Measurements from ENCODE around the gene QRSL1.

Gene QRSL1

DNA sequence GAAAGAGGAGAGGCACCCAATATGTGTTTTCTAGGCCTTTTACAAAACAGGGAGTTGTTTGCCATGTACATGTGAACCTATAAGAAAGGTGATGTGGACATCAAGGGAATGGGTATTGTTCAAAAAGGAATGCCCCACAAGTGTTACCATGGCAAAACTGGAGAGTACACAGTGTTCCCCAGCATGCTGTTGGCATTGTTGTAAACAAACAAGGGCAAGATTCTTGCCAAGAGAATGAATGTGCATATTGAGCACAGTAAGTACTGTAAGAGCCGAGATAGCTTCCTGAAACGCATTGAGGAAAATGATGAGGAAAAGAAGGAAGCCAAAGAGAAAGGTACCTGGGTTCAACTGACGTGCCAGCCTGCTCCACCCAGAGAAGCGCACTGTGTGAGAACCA lies 13.1 kb downstream of the QRSL1 start:
- Histone ChIP-seq H3K36me3 (ENCODE audit: insufficient read depth, low read length) (peaks cover 5% of the 10 kb centered on the region; the same call in 1 of the 2 replicates), H3K4me1 (ENCODE audit: control insufficient read depth, insufficient read depth, low read length, unreplicated experiment) (peaks cover 9% of the 10 kb centered on the region), H3K27ac (ENCODE audit: low read depth, low read length) (peak overlapping the region; percentile 70), H2AFZ (ENCODE audit: low read length, unreplicated experiment) (no peak overlapping the region), H3K27me3 (ENCODE audit: insufficient read depth, low read length) (no peaks in the 10 kb centered on the region), H3K79me2 (ENCODE audit: control insufficient read depth, insufficient read depth, low read length, unreplicated experiment) (peaks cover 4% of the 10 kb centered on the region), H3K4me3 (ENCODE audit: low read depth, low read length) (no peak overlapping the region)

- Histone ChIP-seq H3K36me3 (ENCODE audit: insufficient read depth, low read length) (peaks cover 5% of the 10 kb centered on the region; the same call in 1 of the 2 replicates), H3K27me3 (ENCODE audit: insufficient read depth, low read length) (no peaks in the 10 kb centered on the region), H2AFZ (ENCODE audit: low read length, unreplicated experiment) (no peak overlapping the region), H3K27ac (ENCODE audit: low read depth, low read length) (peak overlapping the region; percentile 70), H3K79me2 (ENCODE audit: control insufficient read depth, insufficient read depth, low read length, unreplicated experiment) (peaks cover under 1% of the 10 kb centered on the region), H3K4me1 (ENCODE audit: control insufficient read depth, insufficient read depth, low read length, unreplicated experiment) (peaks cover 9% of the 10 kb centered on the region), H3K4me3 (ENCODE audit: low read depth, low read length) (no peak overlapping the region)
Measured at GRCh38 chr6:106643061-106643460, 13.7 kb downstream of the QRSL1 start.

DNA sequence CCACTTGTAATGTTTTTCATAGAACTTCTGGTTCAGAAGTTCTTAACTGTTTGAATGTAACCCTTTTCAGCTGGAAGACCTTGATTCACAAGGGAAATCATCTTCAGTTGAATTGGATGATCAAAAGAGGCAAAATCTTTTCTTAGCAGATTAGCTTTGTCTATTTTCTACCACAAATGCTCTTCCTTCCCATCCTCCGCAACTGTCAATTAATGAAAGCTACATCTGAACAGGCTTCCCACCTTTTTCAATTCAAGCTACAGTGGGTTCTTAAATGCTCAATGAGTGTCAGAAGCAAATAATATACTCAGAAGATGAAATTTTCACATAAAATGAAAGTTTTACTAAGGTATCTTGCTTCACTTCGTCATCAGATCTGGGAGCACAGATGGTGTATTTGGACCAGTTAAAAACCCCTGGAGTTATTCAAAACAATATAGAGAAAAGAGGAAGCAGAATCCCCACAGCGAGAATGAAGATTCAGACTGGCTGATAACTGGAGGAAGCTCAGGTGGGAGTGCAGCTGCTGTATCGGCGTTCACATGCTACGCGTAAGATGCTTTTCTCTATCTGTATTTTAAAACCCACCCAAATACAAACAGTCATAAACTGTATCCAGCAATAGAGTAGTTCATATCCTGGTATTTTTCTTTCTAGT lies 19.4 kb downstream of the QRSL1 start:
- Histone ChIP-seq H3K79me2 (ENCODE audit: control insufficient read depth, insufficient read depth, low read length, unreplicated experiment) (no peaks in the 10 kb centered on the region), H3K4me3 (ENCODE audit: low read depth, low read length) (no peak overlapping the region), H3K4me1 (ENCODE audit: control insufficient read depth, insufficient read depth, low read length, unreplicated experiment) (no peaks in the 10 kb centered on the region), H3K27ac (ENCODE audit: low read depth, low read length) (no peak overlapping the region), H3K36me3 (ENCODE audit: insufficient read depth, low read length) (peaks cover 19% of the 10 kb centered on the region; the same call in 1 of the 2 replicates), H3K27me3 (ENCODE audit: insufficient read depth, low read length) (no peaks in the 10 kb centered on the region), H2AFZ (ENCODE audit: low read length, unreplicated experiment) (no peak overlapping the region)

DNA sequence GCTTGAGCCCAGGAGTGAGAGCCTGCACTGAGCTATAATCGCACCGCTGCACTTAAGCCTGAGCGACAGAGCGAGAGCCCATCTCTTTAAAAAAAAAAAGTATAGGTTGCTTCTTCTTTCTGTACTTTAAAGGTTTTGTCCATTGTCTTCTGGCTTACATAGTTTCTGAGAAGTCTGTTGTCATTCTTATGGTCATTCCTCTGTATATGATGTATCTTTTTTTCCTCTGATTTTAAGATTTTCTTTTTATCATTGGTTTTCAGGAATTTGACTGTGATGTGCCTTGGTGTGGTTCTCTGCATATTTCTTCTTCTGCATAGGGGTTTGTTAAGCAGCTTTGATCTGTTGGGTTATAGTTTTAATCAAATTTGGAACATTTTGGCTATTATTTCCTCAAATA lies 29.1 kb downstream of the QRSL1 start:
- no peak overlapping the region for H2AFZ ChIP-seq (ENCODE audit: low read length, unreplicated experiment)
- H3K27ac ChIP-seq (ENCODE audit: low read depth, low read length), result no peak overlapping the region
- no peak overlapping the region for H3K4me3 ChIP-seq (ENCODE audit: low read depth, low read length)
- H3K27me3 ChIP-seq (ENCODE audit: insufficient read depth, low read length), result no peaks in the 10 kb centered on the region
- H3K36me3 ChIP-seq (ENCODE audit: insufficient read depth, low read length), result peaks cover 37% of the 10 kb centered on the region
- no peaks in the 10 kb centered on the region for H3K79me2 ChIP-seq (ENCODE audit: control insufficient read depth, insufficient read depth, low read length, unreplicated experiment)
- no peaks in the 10 kb centered on the region for H3K4me1 ChIP-seq (ENCODE audit: control insufficient read depth, insufficient read depth, low read length, unreplicated experiment)

GRCh38 chr6:106659859-106660258 lies 30.5 kb downstream of the QRSL1 start:
- Histone ChIP-seq H3K36me3 (ENCODE audit: insufficient read depth, low read length) (peaks cover 46% of the 10 kb centered on the region), H3K4me3 (ENCODE audit: low read depth, low read length) (no peak overlapping the region)

DNA sequence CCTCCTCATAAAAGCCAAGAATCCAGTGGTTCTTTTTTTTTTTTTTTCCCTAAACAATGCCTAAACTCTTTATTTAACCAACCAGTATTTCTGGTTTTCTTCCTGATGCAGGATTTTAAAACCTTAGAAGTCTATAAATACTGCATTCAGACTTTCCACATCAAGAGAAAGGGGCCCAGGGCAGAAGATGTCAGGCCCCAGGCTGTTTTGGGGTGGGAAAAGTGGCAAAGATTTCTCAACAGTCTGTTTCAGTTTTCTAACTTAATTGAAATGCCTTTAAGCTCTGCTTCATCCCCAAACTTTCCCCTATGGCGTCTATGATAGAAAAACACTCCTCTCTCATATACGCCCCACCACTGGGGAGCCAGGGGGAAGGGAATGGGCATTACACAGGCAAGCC lies 33.1 kb downstream of the QRSL1 start:
- Histone ChIP-seq H3K4me3 (ENCODE audit: low read depth, low read length) (no peak overlapping the region), H3K79me2 (ENCODE audit: control insufficient read depth, insufficient read depth, low read length, unreplicated experiment) (no peaks in the 10 kb centered on the region), H3K36me3 (ENCODE audit: insufficient read depth, low read length) (peaks cover 33% of the 10 kb centered on the region), H3K27me3 (ENCODE audit: insufficient read depth, low read length) (no peaks in the 10 kb centered on the region), H3K4me1 (ENCODE audit: control insufficient read depth, insufficient read depth, low read length, unreplicated experiment) (no peaks in the 10 kb centered on the region), H2AFZ (ENCODE audit: low read length, unreplicated experiment) (no peak overlapping the region), H3K27ac (ENCODE audit: low read depth, low read length) (no peak overlapping the region)

More at GRCh38 chr6:106659859-106660258, 30.5 kb downstream of the QRSL1 start:
- no peaks in the 10 kb centered on the region for H3K4me1 ChIP-seq (ENCODE audit: control insufficient read depth, insufficient read depth, low read length, unreplicated experiment)
- no peaks in the 10 kb centered on the region for H3K79me2 ChIP-seq (ENCODE audit: control insufficient read depth, insufficient read depth, low read length, unreplicated experiment)
- no peak overlapping the region for H3K27ac ChIP-seq (ENCODE audit: low read depth, low read length)
- no peaks in the 10 kb centered on the region for H3K27me3 ChIP-seq (ENCODE audit: insufficient read depth, low read length)
- H2AFZ ChIP-seq (ENCODE audit: low read length, unreplicated experiment), result no peak overlapping the region

GRCh38 chr6:106666282-106667021 lies 37.1 kb downstream of the QRSL1 start:
- Histone ChIP-seq H3K36me3 (ENCODE audit: insufficient read depth, low read length) (peaks cover 21% of the 10 kb centered on the region; the same call in 1 of the 2 replicates), H3K27ac (ENCODE audit: low read depth, low read length) (no peak overlapping the region), H3K27me3 (ENCODE audit: insufficient read depth, low read length) (no peaks in the 10 kb centered on the region), H2AFZ (ENCODE audit: low read length, unreplicated experiment) (no peak overlapping the region), H3K4me3 (ENCODE audit: low read depth, low read length) (no peak overlapping the region), H3K4me1 (ENCODE audit: control insufficient read depth, insufficient read depth, low read length, unreplicated experiment) (no peaks in the 10 kb centered on the region), H3K79me2 (ENCODE audit: control insufficient read depth, insufficient read depth, low read length, unreplicated experiment) (no peaks in the 10 kb centered on the region)

DNA sequence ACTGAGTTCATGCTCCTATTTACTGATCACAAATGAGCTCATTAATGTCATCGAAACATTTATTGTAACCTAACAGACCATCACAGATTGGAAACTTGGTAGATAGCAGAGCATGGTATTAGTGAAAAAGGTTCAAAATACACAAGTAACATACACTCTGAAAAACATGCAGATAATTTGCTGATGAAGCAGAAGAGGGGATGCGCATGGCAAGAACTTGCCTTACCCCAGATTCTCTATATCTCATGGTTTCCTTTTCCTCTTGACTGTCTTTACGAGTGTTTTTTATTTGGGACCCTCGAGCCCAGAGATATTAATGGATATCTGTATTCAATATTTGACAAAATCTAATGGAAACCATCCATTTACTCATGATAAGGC lies 37.6 kb downstream of the QRSL1 start:
- Histone ChIP-seq H3K27me3 (ENCODE audit: insufficient read depth, low read length) (no peaks in the 10 kb centered on the region), H3K79me2 (ENCODE audit: control insufficient read depth, insufficient read depth, low read length, unreplicated experiment) (no peaks in the 10 kb centered on the region), H3K4me3 (ENCODE audit: low read depth, low read length) (no peak overlapping the region), H2AFZ (ENCODE audit: low read length, unreplicated experiment) (no peak overlapping the region), H3K4me1 (ENCODE audit: control insufficient read depth, insufficient read depth, low read length, unreplicated experiment) (no peaks in the 10 kb centered on the region), H3K27ac (ENCODE audit: low read depth, low read length) (no peak overlapping the region), H3K36me3 (ENCODE audit: insufficient read depth, low read length) (peaks cover 21% of the 10 kb centered on the region; the same call in 1 of the 2 replicates)

- no peak overlapping the region for H3K27ac ChIP-seq (ENCODE audit: low read depth, low read length)
- no peaks in the 10 kb centered on the region for H3K27me3 ChIP-seq (ENCODE audit: insufficient read depth, low read length)
- H3K79me2 ChIP-seq (ENCODE audit: control insufficient read depth, insufficient read depth, low read length, unreplicated experiment), result no peaks in the 10 kb centered on the region
- H3K4me3 ChIP-seq (ENCODE audit: low read depth, low read length), result no peak overlapping the region
- H3K4me1 ChIP-seq (ENCODE audit: control insufficient read depth, insufficient read depth, low read length, unreplicated experiment), result no peaks in the 10 kb centered on the region
- no peak overlapping the region for H2AFZ ChIP-seq (ENCODE audit: low read length, unreplicated experiment)
- 0 out of 2 replicates have a peak, but pooled peaks cover 2% of the 10 kb centered on the region for H3K36me3 ChIP-seq (ENCODE audit: insufficient read depth, low read length)
Measured at GRCh38 chr6:106670236-106670635, 40.9 kb downstream of the QRSL1 start.

DNA sequence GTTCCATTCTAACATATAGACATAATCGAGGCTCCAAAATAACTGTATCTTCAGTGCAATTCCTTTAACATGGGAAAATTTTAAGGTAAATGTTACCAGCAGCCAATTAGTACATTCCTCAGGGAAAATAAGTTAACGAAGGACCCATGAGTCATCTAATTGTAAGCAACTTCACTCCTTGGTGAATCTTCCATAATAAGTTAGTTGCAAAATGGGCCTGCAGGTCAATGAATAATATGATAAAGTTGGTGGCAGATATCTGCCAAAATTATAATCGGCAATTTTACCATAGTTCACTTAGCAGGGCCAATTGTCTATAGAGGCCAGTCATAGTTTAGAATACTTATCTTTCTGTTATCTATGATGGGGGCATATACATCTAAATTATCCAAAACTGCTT lies 42.3 kb downstream of the QRSL1 start:
- Histone ChIP-seq H3K27ac (ENCODE audit: low read depth, low read length) (no peak overlapping the region), H3K4me3 (ENCODE audit: low read depth, low read length) (no peak overlapping the region), H3K27me3 (ENCODE audit: insufficient read depth, low read length) (no peaks in the 10 kb centered on the region), H3K4me1 (ENCODE audit: control insufficient read depth, insufficient read depth, low read length, unreplicated experiment) (no peaks in the 10 kb centered on the region), H3K79me2 (ENCODE audit: control insufficient read depth, insufficient read depth, low read length, unreplicated experiment) (no peaks in the 10 kb centered on the region), H2AFZ (ENCODE audit: low read length, unreplicated experiment) (no peak overlapping the region), H3K36me3 (ENCODE audit: insufficient read depth, low read length) (no peaks in the 10 kb centered on the region)

Data from ACC112 (cell line).